OCI-LY1 (cell line): ENCODE data around the gene TMEM144.

Experiments used
- H2AFZ ChIP-seq: fragments of 200-600 bp; sonication (generic), shearing (Covaris generic); 2 replicates; pipeline ENCODE4 v1.6.0; 2014; ENCODE audit warnings: antibody characterized with exemption, mild to moderate bottlenecking, low read length
- H3F3A ChIP-seq: fragments of 200-600 bp; sonication (generic), shearing (Covaris generic); 2 replicates; pipeline ENCODE4 v1.6.0; 2014; ENCODE audit warnings: mild to moderate bottlenecking, antibody characterized with exemption, low read length, moderate library complexity; ENCODE audit not compliant: insufficient read depth
- H3K27ac ChIP-seq: fragments of 200-600 bp; sonication (generic); 2 replicates; pipeline ENCODE4 v1.5.1; 2014; ENCODE audit warnings: low read length, mixed run types, mild to moderate bottlenecking, low read depth; ENCODE audit not compliant: poor library complexity, severe bottlenecking
- H3K27me3 ChIP-seq: fragments of 200-600 bp; sonication (generic); 2 replicates; pipeline ENCODE4 v1.6.0; 2014; ENCODE audit warnings: antibody characterized with exemption, mild to moderate bottlenecking, low read length, moderate library complexity; ENCODE audit not compliant: insufficient read depth
- H3K36me3 ChIP-seq: fragments of 200-600 bp; sonication (generic); 2 replicates; pipeline ENCODE4 v1.6.1; 2014; ENCODE audit warnings: mild to moderate bottlenecking, antibody characterized with exemption, low read length, moderate library complexity, mixed read lengths; ENCODE audit not compliant: insufficient read depth
- H3K4me1 ChIP-seq: fragments of 200-600 bp; sonication (generic); 2 replicates; pipeline ENCODE4 v1.5.1; 2014; ENCODE audit warnings: mild to moderate bottlenecking, low read length, moderate library complexity; ENCODE audit not compliant: insufficient read depth, severe bottlenecking
- H3K4me2 ChIP-seq: fragments of 200-600 bp; sonication (generic), shearing (Covaris generic); 2 replicates; pipeline ENCODE4 v1.6.1; 2014; ENCODE audit warnings: low read length
- H3K4me3 ChIP-seq: fragments of 200-600 bp; sonication (generic); 2 replicates; pipeline ENCODE4 v1.5.1; 2014; ENCODE audit warnings: low read length, low read depth, mild to moderate bottlenecking, mixed read lengths; ENCODE audit not compliant: poor library complexity, severe bottlenecking
- H3K79me2 ChIP-seq: fragments of 200-600 bp; shearing (Covaris generic); 2 replicates; pipeline ENCODE4 v1.6.1; 2016; ENCODE audit warnings: mixed run types, low read length, mixed read lengths; ENCODE audit not compliant: insufficient read depth
- H3K9ac ChIP-seq: fragments of 200-600 bp; sonication (generic), shearing (Covaris generic); 2 replicates; pipeline ENCODE4 v1.6.1; 2014; ENCODE audit warnings: mild to moderate bottlenecking, low read length, mixed read lengths
- H3K9me2 ChIP-seq: fragments of 200-600 bp; sonication (generic), shearing (Covaris generic); 2 replicates; pipeline ENCODE4 v1.6.1; 2014; ENCODE audit warnings: low read depth, mild to moderate bottlenecking, low read length, mixed read lengths
- H3K9me3 ChIP-seq: fragments of 200-600 bp; shearing (Covaris generic); 2 replicates; pipeline ENCODE4 v1.6.1; 2014; ENCODE audit warnings: low read length, mixed read lengths
- H4K20me1 ChIP-seq: fragments of 200-600 bp; sonication (generic), shearing (Covaris generic); 2 replicates; pipeline ENCODE4 v1.6.0; 2016; ENCODE audit warnings: mild to moderate bottlenecking, low read length; ENCODE audit not compliant: insufficient read depth
- CTCF ChIP-seq: fragments of 200-600 bp; sonication (generic), shearing (Covaris generic); IDR thresholded peaks from 2 replicates; pipeline ENCODE4 v1.5.1; 2017; ENCODE audit warnings: mild to moderate bottlenecking, antibody characterized with exemption, low read length, moderate library complexity, mixed read lengths
- EZH2 ChIP-seq: fragments of 200-600 bp; sonication (generic), shearing (Covaris generic); IDR thresholded peaks from 2 replicates; pipeline ENCODE4 v1.8.0; 2017; ENCODE audit warnings: borderline replicate concordance, mixed run types, mild to moderate bottlenecking, antibody characterized with exemption, low read length, moderate library complexity, mixed read lengths

Gene TMEM144

GRCh38 chr4:158176108-158176507, 34.2 kb upstream of the TMEM144 start:
- Histone ChIP-seq H3K4me1 (no peaks in the 10 kb centered on the region), H3K27me3 (no peaks in the 10 kb centered on the region), H3K4me2 (no peak overlapping the region), H3K9me2 (no peaks in the 10 kb centered on the region), H3K36me3 (no peaks in the 10 kb centered on the region), H3K27ac (no peak overlapping the region), H3F3A (no peaks in the 10 kb centered on the region), H3K4me3 (no peak overlapping the region), H3K9me3 (no peaks in the 10 kb centered on the region), H3K9ac (no peak overlapping the region), H4K20me1 (no peaks in the 10 kb centered on the region), H2AFZ (no peak overlapping the region), H3K79me2 (no peaks in the 10 kb centered on the region)
- TF ChIP-seq CTCF (no peak), EZH2 (no peak)

- no peaks in the 10 kb centered on the region for H3F3A ChIP-seq
- H3K4me1 ChIP-seq: no peaks in the 10 kb centered on the region
- no peaks in the 10 kb centered on the region for H4K20me1 ChIP-seq
- H3K27me3 ChIP-seq: no peaks in the 10 kb centered on the region
- H3K4me2 ChIP-seq: no peak overlapping the region
- H3K9me2 ChIP-seq: no peaks in the 10 kb centered on the region
- no peaks in the 10 kb centered on the region for H3K36me3 ChIP-seq
- TF ChIP-seq CTCF: no peak
- no peak for TF ChIP-seq EZH2
- H3K27ac ChIP-seq: no peak overlapping the region
- no peak overlapping the region for H2AFZ ChIP-seq
- no peaks in the 10 kb centered on the region for H3K9me3 ChIP-seq
- no peaks in the 10 kb centered on the region for H3K79me2 ChIP-seq
- no peak overlapping the region for H3K9ac ChIP-seq
- H3K4me3 ChIP-seq: no peak overlapping the region
Measured at GRCh38 chr4:158176776-158177175, 33.5 kb upstream of the TMEM144 start.

GRCh38 chr4:158179465-158179864, 30.8 kb upstream of the TMEM144 start:
- H3K4me1 ChIP-seq: no peaks in the 10 kb centered on the region
- H3K4me2 ChIP-seq: no peak overlapping the region
- no peaks in the 10 kb centered on the region for H3F3A ChIP-seq
- H4K20me1 ChIP-seq: no peaks in the 10 kb centered on the region
- H3K27ac ChIP-seq: no peak overlapping the region
- no peak overlapping the region for H2AFZ ChIP-seq
- no peaks in the 10 kb centered on the region for H3K27me3 ChIP-seq
- H3K9me3 ChIP-seq: no peaks in the 10 kb centered on the region
- no peak for TF ChIP-seq CTCF
- TF ChIP-seq EZH2: no peak
- no peak overlapping the region for H3K9ac ChIP-seq
- no peaks in the 10 kb centered on the region for H3K36me3 ChIP-seq
- no peaks in the 10 kb centered on the region for H3K79me2 ChIP-seq
- H3K9me2 ChIP-seq: no peaks in the 10 kb centered on the region
- no peak overlapping the region for H3K4me3 ChIP-seq
